ENCODE measurements around the gene RET.

DNA sequence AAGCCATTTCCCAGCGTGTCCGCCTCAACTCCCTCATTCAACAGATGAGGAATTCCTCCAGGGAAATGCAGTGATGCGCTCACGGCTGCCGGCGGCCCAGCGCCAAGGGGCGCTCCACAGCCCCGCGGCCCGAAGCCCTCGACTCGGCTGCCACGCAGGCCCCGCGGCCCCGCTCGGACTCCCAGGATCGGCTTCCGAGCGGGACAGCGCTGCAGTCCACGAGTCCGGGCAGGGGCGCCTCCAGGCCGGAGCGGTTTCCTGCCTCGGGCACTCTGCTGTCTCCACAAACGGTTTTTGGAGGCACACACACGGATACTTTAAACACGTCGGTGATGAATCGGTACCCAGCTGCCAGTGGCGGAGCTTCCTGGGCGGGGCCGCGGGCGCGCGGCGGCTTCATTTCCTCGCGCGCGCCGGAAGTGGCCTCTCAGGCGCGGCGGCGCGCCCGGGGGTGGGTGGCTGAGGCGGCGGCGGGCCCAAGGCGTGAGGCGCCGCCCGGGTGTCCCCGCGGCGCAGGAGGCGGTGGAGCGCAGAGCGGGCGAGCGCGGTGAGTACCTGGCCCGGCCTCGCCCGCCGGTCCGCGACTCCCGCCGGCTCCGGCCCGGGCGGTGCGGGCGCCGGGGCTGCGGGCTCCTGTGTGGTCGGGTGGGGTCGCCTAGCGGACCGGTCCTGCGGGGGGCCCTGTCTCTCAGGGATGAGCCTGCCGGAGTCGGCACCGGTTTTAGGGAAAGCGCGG is 61.3 kb downstream of the RET start, which contains the start of gene CSGALNACT2:
- TF ChIP-seq CTCF (IDR thresholded peaks at IDR 0.05) (peak in 2 of 6 experiments; percentile 10 to 29), POLR2A (IDR thresholded peaks at IDR 0.05) (peak in 3 of 4 donors; percentile 59 to 94 (median 89)), POLR2AphosphoS5 (IDR thresholded peaks at IDR 0.05) (peak; percentile 68 to 78)
